Glutamatergic neuron (in vitro differentiated cells): ENCODE results near the gene GFRA1. TPM values are rescaled to one million over a fixed set of nuclear protein-coding genes. Genes with fewer than 3 reads are reported as not detected.

Experiments used
- DNase-seq: peaks from one replicate; pipeline ENCODE4 v3.0.0; 2022
- H3K27ac Mint-ChIP-seq: one replicate; pipeline ENCODE4 v1.8.0; 2020; ENCODE audit warnings: mild to moderate bottlenecking, mixed read lengths, inconsistent platforms; ENCODE audit not compliant: unreplicated experiment
- H3K27me3 Mint-ChIP-seq: one replicate; pipeline ENCODE4 v1.8.0; 2020; ENCODE audit warnings: mild to moderate bottlenecking, moderate library complexity, mixed read lengths, inconsistent platforms; ENCODE audit not compliant: unreplicated experiment
- H3K36me3 Mint-ChIP-seq: one replicate; pipeline ENCODE4 v1.8.0; 2020; ENCODE audit warnings: mild to moderate bottlenecking, mixed read lengths, inconsistent platforms; ENCODE audit not compliant: unreplicated experiment
- H3K4me1 Mint-ChIP-seq: one replicate; pipeline ENCODE4 v1.8.0; 2020; ENCODE audit warnings: mild to moderate bottlenecking, low read depth, mixed read lengths, inconsistent platforms; ENCODE audit not compliant: unreplicated experiment
- H3K4me3 Mint-ChIP-seq: one replicate; pipeline ENCODE4 v1.8.0; 2020; ENCODE audit warnings: mild to moderate bottlenecking, mixed read lengths, inconsistent platforms; ENCODE audit not compliant: unreplicated experiment
- H3K9me3 Mint-ChIP-seq: one replicate; pipeline ENCODE4 v1.8.0; 2020; ENCODE audit warnings: mild to moderate bottlenecking, moderate library complexity, mixed read lengths, inconsistent platforms; ENCODE audit not compliant: unreplicated experiment
- total RNA-seq: library from RNA; stranded (reverse); fragmentation: NEBNext Ultra II Directional; extraction: Animal tissue kit (Norgen Biotek cat#: 25700); gene quantifications from one replicate; pipeline ENCODE4 v1.2.1, GENCODE V29; 2021; ENCODE audit not compliant: unreplicated experiment
- TF ChIP-seq, protein P1 (sequence below): fragments of 200-600 bp; sonication (generic); IDR thresholded peaks from one replicate; pipeline ENCODE4 v1.5.0; 2021; ENCODE audit not compliant: partially characterized antibody, unreplicated experiment

GFRA1 gene
- total RNA-seq, 1 donor from 2014 or later, result 347 TPM

GRCh38 chr10:116160271-116160670, 112.7 kb downstream of the GFRA1 start:
- H3K4me3 Mint-ChIP-seq, result peak overlapping the region; percentile 13
- H3K9me3 Mint-ChIP-seq, result peaks cover 37% of the 10 kb centered on the region

GRCh38 chr10:116159197-116159596, 113.8 kb downstream of the GFRA1 start:
- TF ChIP-seq, protein P1, sequence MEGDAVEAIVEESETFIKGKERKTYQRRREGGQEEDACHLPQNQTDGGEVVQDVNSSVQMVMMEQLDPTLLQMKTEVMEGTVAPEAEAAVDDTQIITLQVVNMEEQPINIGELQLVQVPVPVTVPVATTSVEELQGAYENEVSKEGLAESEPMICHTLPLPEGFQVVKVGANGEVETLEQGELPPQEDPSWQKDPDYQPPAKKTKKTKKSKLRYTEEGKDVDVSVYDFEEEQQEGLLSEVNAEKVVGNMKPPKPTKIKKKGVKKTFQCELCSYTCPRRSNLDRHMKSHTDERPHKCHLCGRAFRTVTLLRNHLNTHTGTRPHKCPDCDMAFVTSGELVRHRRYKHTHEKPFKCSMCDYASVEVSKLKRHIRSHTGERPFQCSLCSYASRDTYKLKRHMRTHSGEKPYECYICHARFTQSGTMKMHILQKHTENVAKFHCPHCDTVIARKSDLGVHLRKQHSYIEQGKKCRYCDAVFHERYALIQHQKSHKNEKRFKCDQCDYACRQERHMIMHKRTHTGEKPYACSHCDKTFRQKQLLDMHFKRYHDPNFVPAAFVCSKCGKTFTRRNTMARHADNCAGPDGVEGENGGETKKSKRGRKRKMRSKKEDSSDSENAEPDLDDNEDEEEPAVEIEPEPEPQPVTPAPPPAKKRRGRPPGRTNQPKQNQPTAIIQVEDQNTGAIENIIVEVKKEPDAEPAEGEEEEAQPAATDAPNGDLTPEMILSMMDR, result no peak
- Mint-ChIP-seq H3K9me3 (peaks cover 34% of the 10 kb centered on the region), H3K27ac (peak overlapping the region; percentile 48), H3K27me3 (peaks cover 10% of the 10 kb centered on the region), H3K4me3 (no peak overlapping the region), H3K4me1 (peaks cover 85% of the 10 kb centered on the region), H3K36me3 (peaks cover 9% of the 10 kb centered on the region)
- no peak for DNase-seq

More at GRCh38 chr10:116160271-116160670, 112.7 kb downstream of the GFRA1 start:
- Mint-ChIP-seq H3K27ac (peak overlapping the region; percentile 17), H3K4me1 (peaks cover 85% of the 10 kb centered on the region), H3K36me3 (peaks cover 13% of the 10 kb centered on the region), H3K27me3 (peaks cover 10% of the 10 kb centered on the region)
- no peak for DNase-seq
- TF ChIP-seq, protein P1, result no peak

GRCh38 chr10:116158036-116158435, 115.0 kb downstream of the GFRA1 start:
- H3K4me3 Mint-ChIP-seq, result peak overlapping the region; percentile 55

GRCh38 chr10:116157485-116157884, 115.5 kb downstream of the GFRA1 start:
- Mint-ChIP-seq H3K9me3 (peaks cover 26% of the 10 kb centered on the region), H3K27me3 (peaks cover 11% of the 10 kb centered on the region), H3K27ac (peak overlapping the region; percentile 82), H3K4me1 (peaks cover 77% of the 10 kb centered on the region), H3K4me3 (peak overlapping the region; percentile 55), H3K36me3 (peaks cover 9% of the 10 kb centered on the region)
- no peak for DNase-seq
- TF ChIP-seq, protein P1, result no peak

More at GRCh38 chr10:116158036-116158435, 115.0 kb downstream of the GFRA1 start:
- peaks cover 11% of the 10 kb centered on the region for H3K27me3 Mint-ChIP-seq
- peak overlapping the region; percentile 60 for H3K27ac Mint-ChIP-seq
- H3K4me1 Mint-ChIP-seq, result peaks cover 77% of the 10 kb centered on the region
- TF ChIP-seq, protein P1, result no peak
- peaks cover 30% of the 10 kb centered on the region for H3K9me3 Mint-ChIP-seq
- DNase-seq, result no peak
- H3K36me3 Mint-ChIP-seq, result peaks cover 9% of the 10 kb centered on the region

DNA sequence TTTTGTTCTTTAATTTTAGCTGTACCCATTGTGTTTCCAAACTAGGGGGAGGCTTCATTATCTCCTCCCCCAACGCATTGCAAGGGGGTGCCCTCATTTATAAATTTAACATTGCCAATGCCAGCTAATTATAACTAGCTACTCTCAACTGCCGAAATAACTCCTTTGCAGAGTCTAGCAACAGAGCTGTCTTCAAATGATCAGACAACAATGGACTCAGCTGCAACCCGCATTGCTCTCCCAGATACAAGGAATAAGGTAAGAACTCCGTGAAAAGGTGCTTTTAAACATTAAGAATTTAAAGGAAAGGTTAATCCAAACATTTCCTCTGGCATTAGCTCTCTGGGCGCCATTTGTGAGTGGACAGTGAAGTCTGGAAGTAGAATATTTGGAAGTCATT, 116.2 kb downstream of the GFRA1 start:
- H3K9me3 Mint-ChIP-seq, result peaks cover 32% of the 10 kb centered on the region
- TF ChIP-seq, protein P1, result no peak
- DNase-seq, result no peak
- peak overlapping the region; percentile 55 for H3K4me3 Mint-ChIP-seq
- peaks cover 15% of the 10 kb centered on the region for H3K36me3 Mint-ChIP-seq
- H3K27ac Mint-ChIP-seq, result peak overlapping the region; percentile 82
- peaks cover 77% of the 10 kb centered on the region for H3K4me1 Mint-ChIP-seq
- peaks cover 18% of the 10 kb centered on the region for H3K27me3 Mint-ChIP-seq
